GM21381 (cell line): ENCODE data around the gene NDST4.
"Not testable (repeated sequence)": the region's sequence is repeated elsewhere in the genome, so short reads cannot be mapped to it uniquely, and the experiment has no call there.

Source experiments
- ATAC-seq: cut with Tn5 transposase; IDR thresholded peaks from one replicate; pipeline ENCODE4 v1.9.1; 2021; ENCODE audit warnings: mild to moderate bottlenecking, moderate library complexity; ENCODE audit not compliant: unreplicated experiment

Gene NDST4

GRCh38 chr4:115058533-115058932, 54.9 kb downstream of the NDST4 start:
- no peak for ATAC-seq

DNA sequence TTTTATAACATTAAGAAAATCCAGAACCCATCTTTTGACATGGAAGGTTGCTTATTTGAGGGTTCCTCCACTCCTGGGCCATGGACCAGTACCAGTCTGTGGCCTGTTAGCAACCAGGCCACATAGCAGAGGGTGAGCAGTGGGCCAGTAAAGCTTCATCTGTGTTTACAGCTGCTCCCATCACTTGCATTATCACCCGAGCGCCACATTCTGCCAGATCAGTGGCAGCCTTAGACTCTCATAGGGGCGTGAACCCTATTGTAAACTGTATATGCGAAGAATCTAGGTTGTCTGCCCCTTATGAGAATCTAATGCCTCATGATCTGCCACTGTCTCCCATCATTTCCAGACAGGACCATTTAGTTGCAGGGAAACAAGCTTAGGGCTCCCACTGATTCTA, 58.6 kb downstream of the NDST4 start:
- ATAC-seq: no peak

GRCh38 chr4:115053313-115053712, 60.1 kb downstream of the NDST4 start:
- no peak for ATAC-seq

DNA sequence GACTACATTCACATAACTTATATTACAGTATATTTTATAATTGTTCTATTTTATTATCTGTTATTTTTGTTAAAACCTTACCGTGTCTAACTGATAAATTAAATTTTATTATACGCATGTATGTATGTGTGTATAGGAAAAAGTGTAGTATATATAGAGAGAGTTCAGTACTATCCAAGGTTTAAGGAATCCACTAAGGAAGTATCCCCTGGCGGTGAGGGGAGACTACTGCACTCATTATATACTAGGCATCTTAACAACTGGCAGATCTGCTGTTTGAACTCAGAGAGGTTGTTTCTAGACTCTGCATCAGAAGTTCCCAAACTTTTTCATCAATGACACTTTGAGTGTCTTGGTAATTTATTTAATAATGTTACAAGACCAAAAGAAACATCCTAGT, 70.9 kb downstream of the NDST4 start:
- no peak for ATAC-seq

- no peak for ATAC-seq
Observed at GRCh38 chr4:115030281-115030680, 83.1 kb downstream of the NDST4 start.

DNA sequence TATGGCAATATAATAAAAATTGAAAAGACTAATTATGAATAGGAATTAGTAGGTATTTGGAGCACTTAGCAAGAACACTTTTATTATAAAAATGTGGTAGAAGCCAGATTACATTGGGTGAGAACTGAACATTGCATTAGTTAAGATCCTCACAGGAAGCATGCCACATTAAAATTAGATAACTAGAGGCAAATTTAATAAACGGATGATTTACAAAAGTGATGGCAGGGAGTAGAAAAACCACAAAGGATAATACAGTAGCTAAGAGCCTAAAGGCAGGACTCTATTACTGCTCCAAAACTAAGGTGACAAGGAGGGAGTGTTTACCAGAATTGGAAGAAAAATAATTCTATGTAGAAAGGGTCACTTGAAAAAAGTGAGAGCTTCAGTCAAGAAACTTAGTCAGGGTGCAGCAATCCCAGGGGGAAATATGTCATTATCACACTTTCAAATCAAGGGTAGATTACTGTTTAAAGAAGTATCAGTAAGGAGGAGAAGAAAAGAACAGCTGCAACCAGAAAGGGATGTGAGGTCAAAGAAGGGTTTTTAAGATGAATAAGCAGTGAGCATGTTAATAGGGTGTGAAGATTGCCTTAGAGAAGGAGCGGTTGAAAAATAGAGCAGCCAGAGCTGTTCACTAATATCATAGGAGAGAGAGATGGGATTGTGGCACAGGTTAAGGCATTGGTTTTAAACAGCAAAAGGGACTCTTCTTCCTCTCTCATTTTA, 84.6 kb downstream of the NDST4 start:
- ATAC-seq: no peak

DNA sequence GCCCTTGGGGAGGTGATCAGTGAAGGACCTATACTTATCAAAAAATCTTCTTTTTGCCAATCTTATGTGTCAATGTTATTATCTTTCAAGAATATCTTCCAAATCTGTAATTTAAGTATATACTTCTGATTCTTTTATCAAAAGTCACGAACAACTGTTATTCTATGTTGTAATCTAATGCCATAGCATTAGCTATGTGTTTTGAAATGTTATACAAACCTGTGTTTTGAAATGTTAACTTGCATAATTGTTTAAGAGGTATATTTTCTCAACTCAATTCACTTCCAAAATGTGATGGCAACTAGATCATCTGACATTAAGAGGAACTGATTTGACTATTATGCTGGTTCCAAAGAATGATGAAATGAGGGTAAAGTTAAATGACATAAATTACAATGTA, 113.5 kb downstream of the NDST4 start:
- no peak for ATAC-seq

GRCh38 chr4:114998316-114998715, 115.1 kb downstream of the NDST4 start:
- no peak for ATAC-seq

GRCh38 chr4:114997576-114998247, 115.7 kb downstream of the NDST4 start:
- no peak for ATAC-seq

DNA sequence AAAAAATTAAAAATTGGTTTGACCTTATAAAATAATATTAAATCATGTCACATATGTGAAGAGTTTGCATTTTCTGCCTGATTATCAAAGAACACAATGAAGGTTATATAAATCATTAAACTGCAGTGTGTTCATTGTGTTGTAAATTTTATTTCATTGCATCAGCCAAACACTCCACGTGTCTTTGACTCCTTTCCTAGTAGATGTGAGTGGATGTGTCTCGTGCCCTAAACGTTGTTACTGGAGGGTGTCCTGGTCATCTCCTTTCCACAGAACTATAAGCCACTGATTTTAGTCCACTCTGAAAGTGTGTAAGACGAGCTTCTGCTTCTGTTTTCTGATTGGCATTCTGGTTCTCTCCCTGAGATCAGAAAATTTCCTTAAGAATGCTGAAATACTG, 127.3 kb downstream of the NDST4 start:
- no peak for ATAC-seq

- ATAC-seq: no peak
Observed at GRCh38 chr4:114980932-114981708, 132.3 kb downstream of the NDST4 start.

GRCh38 chr4:114980399-114980798, 133.0 kb downstream of the NDST4 start:
- not testable (repeated sequence) for ATAC-seq

GRCh38 chr4:114976901-114977300, 136.5 kb downstream of the NDST4 start:
- ATAC-seq: no peak

GRCh38 chr4:114964026-114964425, 149.4 kb downstream of the NDST4 start:
- ATAC-seq: no peak

GRCh38 chr4:114945616-114946015, 167.8 kb downstream of the NDST4 start:
- no peak for ATAC-seq

DNA sequence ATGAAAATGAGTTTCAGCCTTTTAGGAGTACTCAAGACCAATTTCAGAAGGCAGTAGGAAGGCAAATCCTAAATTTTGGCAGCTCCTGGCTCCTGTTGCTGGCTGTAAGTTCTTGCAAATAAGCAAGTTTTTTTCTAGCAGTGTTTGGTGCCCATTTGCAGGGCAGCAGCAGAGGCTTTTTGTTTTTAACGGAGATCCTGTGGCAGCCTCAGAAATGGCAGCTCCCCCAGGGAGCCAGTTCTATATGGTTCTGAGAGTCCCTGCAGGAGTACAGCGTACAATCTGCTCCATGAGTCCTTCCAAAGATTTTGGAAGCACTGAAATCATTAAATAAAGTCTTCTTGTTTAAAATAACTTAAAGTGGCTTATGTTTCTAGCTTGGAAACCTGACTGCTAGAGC, 171.9 kb downstream of the NDST4 start:
- ATAC-seq: no peak

DNA sequence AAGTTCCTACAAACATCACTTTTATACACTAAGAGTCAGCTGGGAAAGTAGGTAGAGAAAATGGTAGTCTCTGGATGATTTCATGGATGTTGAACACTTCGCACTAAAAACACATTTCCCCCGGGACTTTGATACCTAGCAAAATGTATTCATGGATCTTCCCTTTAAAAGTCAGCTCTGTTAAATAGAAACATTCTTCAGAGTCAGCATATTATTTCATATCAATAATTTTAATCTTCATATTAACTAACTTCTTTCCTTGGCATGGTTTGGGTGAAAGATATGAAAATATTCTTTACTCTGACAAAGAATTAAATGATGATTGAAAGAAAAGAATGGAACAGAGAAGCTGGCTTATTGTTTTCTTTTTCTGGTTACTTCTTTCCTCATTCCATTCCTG, 185.5 kb downstream of the NDST4 start:
- no peak for ATAC-seq

GRCh38 chr4:114926583-114926982, 186.8 kb downstream of the NDST4 start:
- no peak for ATAC-seq

DNA sequence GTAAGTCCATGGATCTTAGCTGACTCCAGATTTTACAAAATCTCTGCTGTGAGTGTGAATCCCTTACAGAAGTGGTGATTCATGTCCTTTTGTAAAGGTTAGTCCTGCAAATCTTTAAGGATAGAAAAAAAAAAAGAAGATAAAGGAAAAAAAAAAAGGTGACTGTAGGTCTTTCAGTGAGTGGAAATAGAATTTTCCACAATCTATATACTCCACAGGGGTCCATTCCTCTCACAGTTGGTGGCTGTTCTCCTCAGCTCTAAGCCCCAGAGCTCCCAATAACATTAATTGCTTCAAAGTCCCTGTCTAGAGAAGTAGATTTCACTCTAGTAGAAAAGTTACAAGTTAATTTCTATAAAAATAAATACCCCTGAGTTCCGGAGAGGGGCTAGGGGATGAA, 189.1 kb downstream of the NDST4 start:
- no peak for ATAC-seq

- no peak for ATAC-seq
Observed at GRCh38 chr4:114922592-114922933, 190.9 kb downstream of the NDST4 start.

DNA sequence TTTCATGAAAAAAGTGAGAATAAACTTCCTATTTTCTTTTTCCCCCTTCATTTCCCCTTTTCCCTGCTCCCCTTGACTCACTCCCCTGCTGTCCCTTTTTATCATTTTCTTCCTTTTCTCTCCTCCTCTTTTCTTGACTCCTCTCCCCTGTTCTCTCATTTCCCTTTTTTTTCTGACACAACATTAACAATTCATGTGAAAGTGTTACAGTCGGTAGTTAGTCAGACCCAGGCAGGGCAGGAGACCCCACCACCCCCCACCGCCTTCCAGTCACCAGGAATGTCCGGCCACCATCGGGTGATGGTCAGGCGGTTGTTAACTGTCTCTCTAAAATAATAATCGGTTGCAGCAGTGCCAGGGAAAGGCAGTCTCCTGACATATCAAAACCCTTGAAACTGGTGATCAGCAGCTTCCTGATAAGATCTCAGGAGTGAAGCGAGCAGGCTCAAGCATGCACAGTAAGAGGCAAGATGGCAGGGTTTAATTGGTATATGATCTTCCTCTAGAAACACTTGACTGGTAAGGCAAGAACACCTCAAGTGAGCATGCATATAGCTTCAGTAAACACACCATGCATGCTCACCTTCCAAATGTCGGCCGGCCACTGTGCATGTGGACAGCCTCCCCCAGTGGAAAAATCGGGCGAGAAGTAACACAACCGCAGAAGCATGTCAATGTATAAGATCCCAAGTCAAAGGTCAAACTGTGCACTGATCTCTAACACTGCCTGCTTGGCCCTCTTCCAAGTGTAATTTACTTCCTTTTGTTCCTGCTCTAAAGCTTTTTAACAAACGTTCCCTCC, 191.4 kb downstream of the NDST4 start:
- ATAC-seq: no peak
